ENCODE measurements around the gene LRRC10B. TPM values are rescaled to one million over a fixed set of nuclear protein-coding genes. Genes with fewer than 3 reads are reported as not detected.
"Not testable (repeated sequence)": the region's sequence is repeated elsewhere in the genome, so short reads cannot be mapped to it uniquely, and the experiment has no call there.

The LRRC10B gene
- total RNA-seq, 4 donors from 2014 or later = 0.35 to 2.5 TPM; not detected in 2

- DNase-seq = no peak
These were observed 31.4 kb upstream of the LRRC10B start for GRCh38 chr11:61477126-61477525.

DNA sequence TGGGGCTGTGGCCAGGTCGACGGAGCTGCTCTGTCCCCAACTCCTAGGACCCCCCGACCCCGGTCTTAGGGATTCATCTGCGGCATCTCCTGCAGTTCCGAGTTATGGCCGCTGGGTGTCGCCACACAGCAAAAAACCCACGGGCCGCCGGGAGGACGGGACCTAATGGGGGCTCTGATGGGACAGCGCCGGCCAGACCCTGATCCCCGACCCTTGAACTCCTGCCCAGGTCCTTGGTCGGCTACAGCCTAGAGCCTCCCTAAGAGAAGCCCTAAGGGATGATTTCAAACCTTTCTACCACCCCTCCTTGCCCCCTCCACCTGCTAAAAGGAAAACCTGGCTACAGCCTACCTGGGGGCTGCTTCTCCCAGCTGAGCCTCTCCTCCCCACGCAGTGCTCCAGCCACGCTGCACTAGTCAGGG lies 30.8 kb upstream of the LRRC10B start:
- DNase-seq = peak; percentile 33 to 75 (median 70)
- no peaks in the 10 kb centered on the region for H3K9me3 ChIP-seq
- H3K27me3 ChIP-seq = no peaks in the 10 kb centered on the region
- H3K36me3 ChIP-seq = no peaks in the 10 kb centered on the region
- no peak for TF ChIP-seq POLR2A (IDR thresholded peaks at IDR 0.05)
- TF ChIP-seq, protein P1, sequence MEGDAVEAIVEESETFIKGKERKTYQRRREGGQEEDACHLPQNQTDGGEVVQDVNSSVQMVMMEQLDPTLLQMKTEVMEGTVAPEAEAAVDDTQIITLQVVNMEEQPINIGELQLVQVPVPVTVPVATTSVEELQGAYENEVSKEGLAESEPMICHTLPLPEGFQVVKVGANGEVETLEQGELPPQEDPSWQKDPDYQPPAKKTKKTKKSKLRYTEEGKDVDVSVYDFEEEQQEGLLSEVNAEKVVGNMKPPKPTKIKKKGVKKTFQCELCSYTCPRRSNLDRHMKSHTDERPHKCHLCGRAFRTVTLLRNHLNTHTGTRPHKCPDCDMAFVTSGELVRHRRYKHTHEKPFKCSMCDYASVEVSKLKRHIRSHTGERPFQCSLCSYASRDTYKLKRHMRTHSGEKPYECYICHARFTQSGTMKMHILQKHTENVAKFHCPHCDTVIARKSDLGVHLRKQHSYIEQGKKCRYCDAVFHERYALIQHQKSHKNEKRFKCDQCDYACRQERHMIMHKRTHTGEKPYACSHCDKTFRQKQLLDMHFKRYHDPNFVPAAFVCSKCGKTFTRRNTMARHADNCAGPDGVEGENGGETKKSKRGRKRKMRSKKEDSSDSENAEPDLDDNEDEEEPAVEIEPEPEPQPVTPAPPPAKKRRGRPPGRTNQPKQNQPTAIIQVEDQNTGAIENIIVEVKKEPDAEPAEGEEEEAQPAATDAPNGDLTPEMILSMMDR (IDR thresholded peaks at IDR 0.05) = peak; percentile 74 to 96 (median 86)
- H3K27ac ChIP-seq = no peak overlapping the region
- H3K4me3 ChIP-seq = no peak overlapping the region
- H3K4me1 ChIP-seq = peaks cover 0 to 11% (median 3%) of the 10 kb centered on the region in 4 donors

More at GRCh38 chr11:61477126-61477525, 31.4 kb upstream of the LRRC10B start:
- TF ChIP-seq POLR2A (IDR thresholded peaks at IDR 0.05) = no peak
- TF ChIP-seq, protein P1 (IDR thresholded peaks at IDR 0.05) = no peak
- no peak overlapping the region for H3K4me3 ChIP-seq
- no peaks in the 10 kb centered on the region for H3K36me3 ChIP-seq
- peaks cover 0 to 11% (median 3%) of the 10 kb centered on the region in 4 donors for H3K4me1 ChIP-seq
- H3K27me3 ChIP-seq = no peaks in the 10 kb centered on the region
- no peaks in the 10 kb centered on the region for H3K9me3 ChIP-seq
- H3K27ac ChIP-seq = no peak overlapping the region

- H3K27me3 ChIP-seq, H3K27ac ChIP-seq: not testable (repeated sequence)
These were observed 29.0 kb upstream of the LRRC10B start for GRCh38 chr11:61479360-61480058.

GRCh38 chr11:61480261-61480993 lies 28.1 kb upstream of the LRRC10B start:
- H3K4me1 ChIP-seq = peaks cover 0 to 11% (median 3%) of the 10 kb centered on the region in 4 donors
- no peaks in the 10 kb centered on the region for H3K36me3 ChIP-seq
- H3K27me3 ChIP-seq = no peaks in the 10 kb centered on the region
- DNase-seq = no peak
- no peak for TF ChIP-seq POLR2A (IDR thresholded peaks at IDR 0.05)
- TF ChIP-seq, protein P1 (IDR thresholded peaks at IDR 0.05) = no peak
- no peaks in the 10 kb centered on the region for H3K9me3 ChIP-seq
- no peak overlapping the region for H3K4me3 ChIP-seq
- no peak overlapping the region for H3K27ac ChIP-seq

More at GRCh38 chr11:61479360-61480058, 29.0 kb upstream of the LRRC10B start:
- H3K4me1 ChIP-seq = peaks cover 0 to 11% (median 3%) of the 10 kb centered on the region in 4 donors
- H3K9me3 ChIP-seq, DNase-seq, H3K4me3 ChIP-seq, H3K36me3 ChIP-seq: not testable (repeated sequence)

GRCh38 chr11:61480994-61481335 lies 27.6 kb upstream of the LRRC10B start:
- no peaks in the 10 kb centered on the region for H3K36me3 ChIP-seq
- H3K27ac ChIP-seq = no peak overlapping the region
- no peak for TF ChIP-seq POLR2A (IDR thresholded peaks at IDR 0.05)
- TF ChIP-seq, protein P1 (IDR thresholded peaks at IDR 0.05) = no peak
- no peaks in the 10 kb centered on the region for H3K27me3 ChIP-seq
- H3K4me1 ChIP-seq = peaks cover 0 to 11% (median 3%) of the 10 kb centered on the region in 4 donors
- no peaks in the 10 kb centered on the region for H3K9me3 ChIP-seq
- H3K4me3 ChIP-seq = no peak overlapping the region
- no peak for DNase-seq

DNA sequence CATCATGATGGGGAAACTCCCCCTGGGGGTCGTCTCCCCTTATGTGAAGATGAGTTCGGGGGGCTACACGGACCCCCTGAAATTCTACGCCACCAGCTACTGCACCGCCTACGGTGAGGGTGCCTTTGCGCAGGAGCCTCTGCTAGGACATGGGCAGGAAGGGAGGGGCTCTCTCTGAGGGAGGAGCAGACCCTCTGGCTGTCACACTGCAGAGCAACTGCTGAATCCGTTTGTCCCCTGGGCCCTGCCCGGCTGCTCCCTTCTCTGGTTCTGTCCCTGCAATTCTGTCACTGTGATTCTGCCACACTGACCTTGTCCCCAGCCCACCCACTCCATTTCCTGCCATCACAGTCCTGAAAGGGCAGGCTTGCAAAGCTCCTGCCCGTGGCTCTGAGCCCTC lies 26.7 kb upstream of the LRRC10B start:
- no peak for DNase-seq
- Histone ChIP-seq H3K36me3 (no peaks in the 10 kb centered on the region), H3K4me1 (peaks cover 0 to 11% (median 3%) of the 10 kb centered on the region in 4 donors), H3K27ac (no peak overlapping the region), H3K9me3 (no peaks in the 10 kb centered on the region), H3K4me3 (no peak overlapping the region), H3K27me3 (no peaks in the 10 kb centered on the region)
- TF ChIP-seq, protein P1 (IDR thresholded peaks at IDR 0.05) = no peak
- no peak for TF ChIP-seq POLR2A (IDR thresholded peaks at IDR 0.05)
